ENCODE measurements around the gene ABCD3. TPM values are rescaled to one million over a fixed set of nuclear protein-coding genes. Genes with fewer than 3 reads are reported as not detected.
"Not testable (repeated sequence)": the region's sequence is repeated elsewhere in the genome, so short reads cannot be mapped to it uniquely, and the experiment has no call there.

ABCD3 gene
- total RNA-seq: 10 to 100 TPM; 31.0 to 35.3 TPM

- Mint-ChIP-seq H3K4me1 (ENCODE audit: low read depth in 2 of 2) (peaks cover 22 to 27% of the 10 kb centered on the region in 2 donors), H3K27me3 (peaks cover 9 to 12% of the 10 kb centered on the region in 2 donors), H3K27ac (peak within 1 kb of the TSS; percentile 34 to 69), H3K36me3 (no peaks in the 10 kb centered on the region), H3K4me3 (no peak within 1 kb of the TSS), H3K9me3 (no peaks in the 10 kb centered on the region)
- peak; percentile 98 for ATAC-seq
- peak; percentile 99 for DNase-seq (ENCODE audit: low spot score)
Measured at GRCh38 chr1:94417978-94418663, at the start of gene ABCD3. Gene ABCD3, plus strand, starts transcription at chr1:94418389. Its CDS starts 90 bp downstream, at chr1:94418479.

GRCh38 chr1:94372771-94373170 is 45.4 kb upstream of the ABCD3 start:
- not testable (repeated sequence) for H3K36me3 Mint-ChIP-seq; H3K9me3 Mint-ChIP-seq; DNase-seq (ENCODE audit: low spot score); H3K4me3 Mint-ChIP-seq; H3K27ac Mint-ChIP-seq; H3K4me1 Mint-ChIP-seq (ENCODE audit: low read depth in 2 of 2); ATAC-seq
- peaks cover 20 to 27% of the 10 kb centered on the region in 2 donors for H3K27me3 Mint-ChIP-seq

- not testable (repeated sequence) for DNase-seq (ENCODE audit: low spot score); ATAC-seq; H3K36me3 Mint-ChIP-seq; H3K27ac Mint-ChIP-seq; H3K9me3 Mint-ChIP-seq; H3K4me1 Mint-ChIP-seq (ENCODE audit: low read depth in 2 of 2); H3K4me3 Mint-ChIP-seq
- H3K27me3 Mint-ChIP-seq: peaks cover 17 to 22% of the 10 kb centered on the region in 2 donors
Measured at GRCh38 chr1:94373311-94373710, 44.9 kb upstream of the ABCD3 start.

GRCh38 chr1:94375666-94376065 is 42.5 kb upstream of the ABCD3 start:
- H3K4me1 Mint-ChIP-seq (ENCODE audit: low read depth in 2 of 2); H3K36me3 Mint-ChIP-seq; H3K27ac Mint-ChIP-seq; DNase-seq (ENCODE audit: low spot score); H3K4me3 Mint-ChIP-seq; ATAC-seq; H3K9me3 Mint-ChIP-seq: not testable (repeated sequence)
- peaks cover 11 to 21% of the 10 kb centered on the region in 2 donors for H3K27me3 Mint-ChIP-seq

- not testable (repeated sequence) for H3K9me3 Mint-ChIP-seq; H3K4me3 Mint-ChIP-seq; H3K4me1 Mint-ChIP-seq (ENCODE audit: low read depth in 2 of 2); DNase-seq (ENCODE audit: low spot score); H3K27ac Mint-ChIP-seq; ATAC-seq; H3K36me3 Mint-ChIP-seq
- H3K27me3 Mint-ChIP-seq: peaks cover 6 to 21% of the 10 kb centered on the region in 2 donors
Measured at GRCh38 chr1:94378493-94378892, 39.7 kb upstream of the ABCD3 start.

GRCh38 chr1:94379615-94380014 is 38.6 kb upstream of the ABCD3 start:
- H3K36me3 Mint-ChIP-seq: no peaks in the 10 kb centered on the region
- H3K27me3 Mint-ChIP-seq: peaks cover 7 to 21% of the 10 kb centered on the region in 2 donors
- H3K4me1 Mint-ChIP-seq (ENCODE audit: low read depth in 2 of 2): peaks cover 5 to 11% of the 10 kb centered on the region in 2 donors
- no peak for ATAC-seq
- no peaks in the 10 kb centered on the region for H3K9me3 Mint-ChIP-seq
- DNase-seq (ENCODE audit: low spot score): no peak
- H3K4me3 Mint-ChIP-seq: no peak overlapping the region
- no peak overlapping the region for H3K27ac Mint-ChIP-seq

- no peak for ATAC-seq
- peaks cover 12 to 21% of the 10 kb centered on the region in 2 donors for H3K4me1 Mint-ChIP-seq (ENCODE audit: low read depth in 2 of 2)
- H3K27ac Mint-ChIP-seq: no peak overlapping the region
Measured at GRCh38 chr1:94382201-94382600, 36.0 kb upstream of the ABCD3 start.

GRCh38 chr1:94383966-94384408 is 34.2 kb upstream of the ABCD3 start:
- Mint-ChIP-seq H3K27ac (no peak overlapping the region), H3K36me3 (no peaks in the 10 kb centered on the region), H3K27me3 (peaks cover 9 to 23% of the 10 kb centered on the region in 2 donors), H3K4me3 (peak overlapping the region; percentile 5), H3K4me1 (ENCODE audit: low read depth in 2 of 2) (peaks cover 12 to 21% of the 10 kb centered on the region in 2 donors), H3K9me3 (no peaks in the 10 kb centered on the region)
- DNase-seq (ENCODE audit: low spot score): no peak
- peak in 1 of 2 donors; percentile 77 for ATAC-seq

More at GRCh38 chr1:94382201-94382600, 36.0 kb upstream of the ABCD3 start:
- H3K27me3 Mint-ChIP-seq: peaks cover 11 to 23% of the 10 kb centered on the region in 2 donors
- H3K36me3 Mint-ChIP-seq: no peaks in the 10 kb centered on the region
- H3K4me3 Mint-ChIP-seq: no peak overlapping the region
- no peaks in the 10 kb centered on the region for H3K9me3 Mint-ChIP-seq
- DNase-seq (ENCODE audit: low spot score): no peak

GRCh38 chr1:94384485-94385265 is 33.5 kb upstream of the ABCD3 start:
- ATAC-seq: peak in 1 of 2 donors; percentile 45
- Mint-ChIP-seq H3K4me1 (ENCODE audit: low read depth in 2 of 2) (peaks cover 12 to 21% of the 10 kb centered on the region in 2 donors), H3K36me3 (no peaks in the 10 kb centered on the region), H3K27ac (peak overlapping the region; percentile 46 to 67), H3K27me3 (peaks cover 9 to 16% of the 10 kb centered on the region in 2 donors), H3K4me3 (peak overlapping the region; percentile 25), H3K9me3 (no peaks in the 10 kb centered on the region)
- DNase-seq (ENCODE audit: low spot score): no peak

- Mint-ChIP-seq H3K4me3 (peak overlapping the region; percentile 25), H3K27ac (peak overlapping the region; percentile 46 to 67), H3K27me3 (peaks cover 9 to 15% of the 10 kb centered on the region in 2 donors), H3K9me3 (no peaks in the 10 kb centered on the region), H3K4me1 (ENCODE audit: low read depth in 2 of 2) (peaks cover 12 to 21% of the 10 kb centered on the region in 2 donors), H3K36me3 (no peaks in the 10 kb centered on the region)
- DNase-seq (ENCODE audit: low spot score): no peak
- ATAC-seq: no peak
Measured at GRCh38 chr1:94385308-94385929, 32.8 kb upstream of the ABCD3 start.

GRCh38 chr1:94389298-94389697 is 28.9 kb upstream of the ABCD3 start:
- Mint-ChIP-seq H3K27me3 (peaks cover 17 to 30% of the 10 kb centered on the region in 2 donors), H3K27ac (no peak overlapping the region), H3K36me3 (no peaks in the 10 kb centered on the region), H3K4me3 (no peak overlapping the region), H3K9me3 (no peaks in the 10 kb centered on the region), H3K4me1 (ENCODE audit: low read depth in 2 of 2) (peaks cover 8 to 11% of the 10 kb centered on the region in 2 donors)
- no peak for ATAC-seq
- no peak for DNase-seq (ENCODE audit: low spot score)

GRCh38 chr1:94394247-94394646 is 23.9 kb upstream of the ABCD3 start:
- no peak for ATAC-seq

GRCh38 chr1:94395231-94395630 is 23.0 kb upstream of the ABCD3 start:
- Mint-ChIP-seq H3K27me3 (peaks cover 27 to 62% of the 10 kb centered on the region in 2 donors), H3K4me1 (ENCODE audit: low read depth in 2 of 2) (no peaks in the 10 kb centered on the region), H3K4me3 (no peak overlapping the region), H3K27ac (no peak overlapping the region), H3K9me3 (no peaks in the 10 kb centered on the region), H3K36me3 (no peaks in the 10 kb centered on the region)
- ATAC-seq: no peak
- DNase-seq (ENCODE audit: low spot score): no peak

More at GRCh38 chr1:94394247-94394646, 23.9 kb upstream of the ABCD3 start:
- Mint-ChIP-seq H3K4me3 (no peak overlapping the region), H3K27ac (no peak overlapping the region), H3K36me3 (no peaks in the 10 kb centered on the region), H3K4me1 (ENCODE audit: low read depth in 2 of 2) (no peaks in the 10 kb centered on the region), H3K9me3 (no peaks in the 10 kb centered on the region), H3K27me3 (peaks cover 23 to 58% of the 10 kb centered on the region in 2 donors)
- no peak for DNase-seq (ENCODE audit: low spot score)

Measured in natural killer cell treated with Interleukin-12 subunit alpha and Interleukin-12 subunit beta and Interleukin-15 and Interleukin-18, amount 100 ng/mL, for 72 hours (primary cell).